SKM-1 (cell line): Measurements from ENCODE around the gene PPM1J.

ENCODE experiments used
- DNase-seq: peaks from one replicate; lab custom pipeline; 2025; ENCODE audit not compliant: unreplicated experiment; lab: John Stamatoyannopoulos, UW

Gene PPM1J

GRCh38 chr1:112707221-112708001 is 7.7 kb downstream of the PPM1J start:
- DNase-seq = peak; percentile 82

GRCh38 chr1:112706505-112707220 is 8.5 kb downstream of the PPM1J start, which contains the start of gene RHOC:
Gene RHOC, minus strand, starts transcription at chr1:112707127. Its CDS starts 3,328 bp downstream, at chr1:112703799.
- DNase-seq = peak; percentile 45

DNA sequence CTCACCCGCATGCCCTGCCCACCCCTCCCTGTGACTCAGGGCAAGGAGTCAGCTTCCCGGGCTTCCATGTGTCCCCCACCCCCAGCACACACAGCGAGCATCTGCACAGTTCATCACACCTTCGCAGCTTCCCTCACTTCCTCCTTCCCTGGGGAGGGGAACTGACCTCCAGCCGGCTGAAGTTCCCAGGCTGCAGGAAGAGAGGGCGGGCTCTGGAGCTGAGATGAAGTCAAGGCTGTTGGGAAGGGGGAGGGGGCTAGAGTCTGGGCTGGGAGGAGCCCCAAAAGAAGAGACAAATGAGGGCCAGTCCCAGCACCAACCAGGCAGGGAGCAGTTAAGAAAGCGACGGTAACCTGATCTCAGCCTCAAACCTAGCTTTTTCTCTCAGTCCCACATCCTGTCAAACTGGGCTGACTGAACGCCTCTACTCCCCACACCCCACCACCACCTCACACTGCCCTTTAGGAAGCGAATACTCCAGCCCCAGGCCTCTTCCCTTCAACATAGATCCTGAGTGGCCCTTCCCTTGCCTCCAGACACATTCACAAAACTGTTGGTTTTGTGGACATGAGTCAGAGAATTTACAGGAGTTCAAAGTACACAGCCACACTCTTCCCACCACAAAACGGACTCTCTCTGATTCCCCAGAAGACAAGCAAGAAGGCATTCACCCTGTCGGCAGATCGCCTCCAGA is 10.1 kb downstream of the PPM1J start:
- DNase-seq = peak; percentile 87

DNA sequence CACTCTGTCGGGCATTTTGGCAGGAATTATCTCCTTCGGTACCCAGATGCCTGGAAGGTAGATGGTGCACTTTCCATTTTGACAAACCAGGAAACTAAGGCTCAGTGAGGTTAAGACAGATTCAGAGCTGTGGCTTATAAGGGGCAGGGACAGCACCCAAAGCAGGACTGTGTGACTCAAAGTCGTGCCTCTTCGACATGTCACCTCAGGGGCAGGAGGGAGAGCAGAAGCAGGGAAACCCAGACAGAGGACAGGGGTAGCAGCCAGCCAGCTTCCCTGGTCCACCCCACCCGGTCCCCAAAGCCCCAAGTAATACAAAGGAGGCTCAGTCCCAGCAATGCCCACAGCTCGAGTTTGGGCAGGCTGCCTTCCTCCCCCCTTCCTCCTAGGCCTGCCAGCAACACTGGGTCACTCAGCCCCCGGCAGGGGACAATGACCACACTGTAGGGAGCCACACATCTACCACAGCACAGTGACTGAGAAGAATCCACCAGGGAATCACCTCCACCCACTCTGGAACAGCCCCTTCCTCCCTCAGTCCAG is 10.7 kb downstream of the PPM1J start:
- DNase-seq = no peak

DNA sequence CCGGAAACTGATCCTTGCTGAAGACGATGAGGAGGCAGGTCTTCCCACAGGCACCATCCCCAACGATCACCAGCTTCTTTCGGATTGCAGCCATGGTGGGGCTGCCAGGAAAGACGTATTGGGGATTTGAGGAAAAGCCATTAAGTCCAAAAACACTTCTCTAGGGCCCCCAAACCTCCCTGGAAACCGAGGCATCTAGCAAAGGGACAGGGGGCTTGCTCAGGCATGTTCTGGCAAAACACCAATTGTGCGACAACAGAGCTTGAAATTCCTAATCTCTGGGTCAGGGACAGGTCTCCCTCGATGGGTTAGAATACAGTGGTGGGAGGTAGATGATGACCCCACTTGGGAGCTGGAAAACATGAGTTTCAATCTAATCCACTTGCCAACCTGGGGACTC is 11.4 kb downstream of the PPM1J start:
- no peak for DNase-seq

DNA sequence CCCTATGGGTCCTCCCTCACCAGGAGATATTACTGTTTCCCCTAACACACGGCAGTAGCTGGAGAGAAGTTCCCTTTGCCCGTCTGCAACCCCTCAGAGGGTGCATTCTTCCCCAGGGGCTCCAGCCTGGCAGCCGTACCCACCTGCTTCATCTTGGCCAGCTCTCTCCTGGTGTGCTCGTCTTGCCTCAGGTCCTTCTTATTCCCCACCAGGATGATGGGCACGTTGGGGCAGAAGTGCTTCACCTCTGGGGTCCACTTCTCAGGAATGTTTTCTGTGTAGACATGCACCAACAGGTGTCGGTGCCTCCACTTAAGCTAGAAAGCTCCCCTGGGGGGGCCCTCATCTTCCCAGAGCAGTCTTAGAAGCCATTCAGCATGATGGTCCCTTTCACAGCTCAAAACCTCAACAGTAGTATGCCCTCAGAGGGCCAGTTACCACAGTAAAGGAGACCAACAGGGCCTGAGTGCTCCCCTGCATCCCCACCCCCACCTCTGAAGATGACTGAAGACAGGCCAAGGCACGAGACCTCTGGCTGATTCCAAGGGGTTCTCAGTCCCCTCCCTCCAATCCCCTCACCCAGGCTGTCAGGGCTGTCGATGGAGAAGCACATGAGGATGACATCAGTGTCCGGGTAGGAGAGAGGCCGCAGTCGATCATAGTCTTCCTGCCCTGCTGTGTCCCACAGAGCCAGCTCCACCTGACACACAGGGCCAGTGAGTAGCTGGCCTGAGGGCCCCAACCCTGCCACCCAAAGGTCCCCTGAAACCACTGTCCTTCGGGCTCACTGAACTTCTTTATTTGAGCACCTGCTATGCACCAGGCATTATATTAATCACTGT is 12.5 kb downstream of the PPM1J start:
- DNase-seq = no peak

DNA sequence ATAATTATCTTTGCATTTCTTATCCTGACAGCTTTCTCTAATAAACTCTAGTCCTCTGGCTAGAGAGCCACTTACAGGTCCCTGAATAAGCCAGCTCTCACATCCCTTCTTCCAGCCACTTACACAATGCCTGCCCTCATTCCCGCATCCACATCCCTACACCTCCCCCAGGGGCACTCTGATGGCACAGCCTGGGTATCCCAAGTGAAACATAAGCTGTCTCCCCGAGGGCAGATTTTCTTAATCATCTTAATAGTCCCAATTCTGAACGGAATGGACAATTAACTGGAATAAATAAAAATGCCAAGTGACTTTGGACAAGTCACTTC is 13.1 kb downstream of the PPM1J start:
- no peak for DNase-seq

- DNase-seq = no peak
Observed at GRCh38 chr1:112701227-112702066, 13.7 kb downstream of the PPM1J start.

DNA sequence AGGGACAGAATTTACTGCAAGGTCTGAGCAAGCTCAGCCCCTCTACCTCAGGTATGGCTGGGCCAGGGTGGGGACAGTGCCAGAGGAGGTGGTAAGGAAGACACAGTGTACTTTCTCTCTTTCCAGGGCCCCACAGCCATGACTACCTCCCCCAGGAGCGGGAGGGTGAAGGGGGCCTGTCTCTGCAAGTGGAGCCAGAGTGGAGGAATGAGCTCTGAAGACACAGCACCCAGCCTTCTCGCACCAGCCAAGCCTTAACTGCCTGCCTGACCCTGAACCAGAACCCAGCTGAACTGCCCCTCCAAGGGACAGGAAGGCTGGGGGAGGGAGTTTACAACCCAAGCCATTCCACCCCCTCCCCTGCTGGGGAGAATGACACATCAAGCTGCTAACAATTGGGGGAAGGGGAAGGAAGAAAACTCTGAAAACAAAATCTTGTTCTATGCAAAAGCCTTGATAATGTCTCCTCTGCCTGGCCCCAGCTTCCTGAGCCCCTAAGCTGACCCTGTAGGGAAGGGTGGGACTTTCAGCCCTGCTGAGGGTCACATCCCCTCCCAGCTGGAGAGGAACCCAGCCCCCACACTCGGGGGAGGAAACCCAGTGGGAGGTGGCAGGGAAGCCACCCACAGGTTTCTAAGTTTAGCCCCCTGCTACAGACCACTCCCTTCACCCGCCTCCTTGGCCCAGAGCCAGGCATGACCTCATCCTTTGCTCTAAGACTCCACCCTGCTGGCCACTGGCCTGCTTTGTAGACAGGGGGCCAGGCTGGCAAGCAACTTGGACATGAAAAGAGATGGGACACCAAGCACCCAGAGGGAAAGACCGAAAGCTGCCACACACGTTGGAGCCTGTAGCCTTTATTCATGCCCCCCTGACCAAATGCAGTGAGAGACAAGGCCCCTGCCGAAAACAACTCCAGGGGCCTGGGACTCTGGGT is 14.6 kb downstream of the PPM1J start:
- peak; percentile 86 for DNase-seq

DNA sequence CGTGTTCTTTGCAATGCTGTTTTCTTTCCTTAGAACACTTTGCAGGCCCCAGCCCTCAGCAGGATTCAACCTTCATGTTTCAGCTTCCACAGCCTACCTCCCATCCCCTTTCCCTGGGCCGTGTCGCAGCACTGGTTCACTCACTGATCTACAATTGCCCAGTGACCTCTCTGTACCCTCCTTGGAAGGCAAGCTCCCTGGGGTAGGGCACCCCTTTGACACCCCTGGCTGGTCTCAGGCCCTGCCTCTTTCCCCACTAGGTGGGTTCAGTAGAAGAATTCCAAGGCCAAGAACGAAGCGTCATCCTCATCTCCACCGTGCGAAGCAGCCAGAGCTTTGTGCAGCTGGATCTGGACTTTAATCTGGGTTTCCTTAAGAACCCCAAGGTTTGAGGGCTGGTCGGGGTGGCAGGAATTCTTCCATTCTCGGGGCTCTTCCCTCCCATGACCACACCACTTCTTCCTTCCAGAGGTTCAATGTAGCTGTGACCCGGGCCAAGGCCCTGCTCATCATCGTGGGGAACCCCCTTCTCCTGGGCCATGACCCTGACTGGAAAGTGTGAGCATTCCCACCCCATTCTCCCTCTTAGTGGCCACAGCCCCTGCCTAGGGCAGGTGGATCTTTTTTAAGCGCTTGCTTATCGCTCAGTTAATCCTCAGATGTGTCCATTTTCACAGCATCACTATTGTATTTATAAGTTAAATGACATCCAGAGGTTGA is 15.5 kb downstream of the PPM1J start:
- DNase-seq = no peak

- DNase-seq = no peak
Observed at GRCh38 chr1:112698366-112699310, 16.5 kb downstream of the PPM1J start.

DNA sequence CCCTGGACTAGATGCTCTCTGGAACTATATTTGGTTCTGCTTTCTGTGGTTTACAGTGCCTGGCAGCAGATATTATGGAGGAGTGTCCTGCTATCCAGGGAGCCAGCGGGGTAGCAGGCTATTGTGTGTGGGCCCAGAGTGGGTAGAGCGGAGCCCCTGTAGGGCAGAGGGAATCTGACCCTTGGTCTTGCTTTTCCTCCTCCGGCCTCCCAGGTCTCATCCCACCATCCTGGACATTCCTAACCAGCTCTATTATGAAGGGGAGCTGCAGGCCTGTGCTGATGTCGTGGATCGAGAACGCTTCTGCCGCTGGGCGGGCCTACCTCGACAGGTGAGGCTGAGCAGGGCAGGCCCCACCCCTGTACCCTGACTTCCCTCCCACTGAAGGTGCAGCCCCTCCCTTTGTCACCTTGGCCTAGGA is 17.3 kb downstream of the PPM1J start:
- no peak for DNase-seq

DNA sequence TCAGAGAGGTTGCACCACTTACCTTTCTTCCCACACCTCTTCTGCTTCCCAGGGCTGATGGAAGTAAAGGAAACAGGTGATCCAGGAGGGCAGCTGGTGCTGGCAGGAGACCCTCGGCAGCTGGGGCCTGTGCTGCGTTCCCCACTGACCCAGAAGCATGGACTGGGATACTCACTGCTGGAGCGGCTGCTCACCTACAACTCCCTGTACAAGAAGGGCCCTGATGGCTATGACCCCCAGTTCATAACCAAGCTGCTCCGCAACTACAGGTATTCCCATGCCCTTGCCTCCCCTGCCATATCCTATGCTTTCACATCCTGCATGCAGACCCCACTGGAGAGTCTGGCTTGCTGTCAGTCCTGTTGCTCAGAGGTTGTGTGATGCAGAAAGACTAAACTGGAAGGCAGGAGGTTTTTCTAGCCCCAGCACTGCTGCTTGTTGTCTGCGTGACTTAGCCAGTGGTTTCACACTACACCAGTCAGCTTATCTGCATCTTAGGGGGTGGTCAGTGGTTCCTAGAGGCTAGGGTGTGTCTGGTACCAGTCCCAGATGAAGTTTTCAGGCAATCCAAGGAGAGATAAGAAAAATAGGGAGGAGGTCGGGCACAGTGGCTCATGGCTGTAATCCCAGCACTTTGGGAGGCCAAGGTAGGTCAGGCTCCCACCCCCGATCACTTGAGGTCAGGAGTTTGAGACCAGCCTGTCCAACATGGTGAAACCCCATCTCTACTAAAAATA is 18.4 kb downstream of the PPM1J start:
- DNase-seq = no peak

DNA sequence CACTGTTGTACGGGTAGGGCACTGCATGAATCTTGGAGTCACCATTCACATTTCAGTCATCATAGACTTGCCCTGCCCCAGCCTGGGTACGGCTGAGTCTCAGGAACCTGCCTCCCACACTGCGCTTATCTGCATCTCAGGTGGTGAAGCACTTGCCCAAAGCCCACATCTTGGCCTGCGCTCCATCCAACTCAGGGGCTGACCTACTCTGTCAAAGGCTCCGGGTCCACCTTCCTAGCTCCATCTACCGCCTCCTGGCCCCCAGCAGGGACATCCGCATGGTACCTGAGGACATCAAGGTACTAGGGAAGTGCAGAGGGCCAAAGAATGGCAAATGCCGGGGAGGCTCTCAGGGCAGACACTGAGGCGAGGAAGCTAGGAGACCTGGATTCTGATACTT is 19.9 kb downstream of the PPM1J start:
- DNase-seq = no peak

- DNase-seq = no peak
Observed at GRCh38 chr1:112694363-112694929, 20.7 kb downstream of the PPM1J start.

GRCh38 chr1:112693821-112694220 is 21.3 kb downstream of the PPM1J start:
- no peak for DNase-seq
